ENCODE data around the gene TCF4.

The TCF4 gene

DNA sequence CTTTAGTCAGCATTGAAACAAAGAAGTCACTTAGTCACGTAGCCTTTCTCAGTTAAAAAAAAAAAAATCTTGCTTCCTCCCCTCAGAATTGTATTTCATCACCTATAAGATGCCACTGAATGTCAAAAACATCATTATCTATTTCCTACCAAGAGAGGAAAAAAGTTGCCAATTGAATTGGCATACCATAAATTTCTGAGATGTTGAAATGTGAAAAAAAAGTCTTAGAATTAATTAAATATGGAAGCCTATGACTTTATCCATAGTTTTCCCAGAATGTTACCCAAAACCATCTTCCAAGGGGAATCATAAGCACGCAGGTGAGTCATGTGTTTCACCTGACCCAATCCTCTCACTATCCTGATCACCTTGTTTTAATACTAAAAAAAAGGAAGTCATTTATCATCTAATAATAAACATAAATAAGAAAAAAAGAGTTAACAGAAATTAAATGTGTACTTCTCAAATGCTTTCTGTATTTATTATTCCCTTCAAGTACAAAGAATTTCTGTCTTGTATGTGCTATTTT, 205.7 kb downstream of the TCF4 start:
- TF ChIP-seq BACH2 (CRISPR knock-in tag; IDR thresholded peaks at IDR 0.05; ENCODE audit: borderline replicate concordance) (no peak), ZNF565 (CRISPR knock-in tag; conservative IDR thresholded peaks at IDR 0.05; ENCODE audit: low read depth) (no peak), TCF4 (CRISPR knock-in tag; IDR thresholded peaks at IDR 0.05; ENCODE audit: borderline replicate concordance) (no peak), ZNF70 (CRISPR knock-in tag; IDR thresholded peaks at IDR 0.05) (no peak), ZFP30 (CRISPR knock-in tag; IDR thresholded peaks at IDR 0.05) (no peak), CSDC2 (CRISPR knock-in tag; IDR thresholded peaks at IDR 0.05) (no peak), ZNF8 (CRISPR knock-in tag; IDR thresholded peaks at IDR 0.05) (peak; percentile 95)
- TF ChIP-seq, protein P1, sequence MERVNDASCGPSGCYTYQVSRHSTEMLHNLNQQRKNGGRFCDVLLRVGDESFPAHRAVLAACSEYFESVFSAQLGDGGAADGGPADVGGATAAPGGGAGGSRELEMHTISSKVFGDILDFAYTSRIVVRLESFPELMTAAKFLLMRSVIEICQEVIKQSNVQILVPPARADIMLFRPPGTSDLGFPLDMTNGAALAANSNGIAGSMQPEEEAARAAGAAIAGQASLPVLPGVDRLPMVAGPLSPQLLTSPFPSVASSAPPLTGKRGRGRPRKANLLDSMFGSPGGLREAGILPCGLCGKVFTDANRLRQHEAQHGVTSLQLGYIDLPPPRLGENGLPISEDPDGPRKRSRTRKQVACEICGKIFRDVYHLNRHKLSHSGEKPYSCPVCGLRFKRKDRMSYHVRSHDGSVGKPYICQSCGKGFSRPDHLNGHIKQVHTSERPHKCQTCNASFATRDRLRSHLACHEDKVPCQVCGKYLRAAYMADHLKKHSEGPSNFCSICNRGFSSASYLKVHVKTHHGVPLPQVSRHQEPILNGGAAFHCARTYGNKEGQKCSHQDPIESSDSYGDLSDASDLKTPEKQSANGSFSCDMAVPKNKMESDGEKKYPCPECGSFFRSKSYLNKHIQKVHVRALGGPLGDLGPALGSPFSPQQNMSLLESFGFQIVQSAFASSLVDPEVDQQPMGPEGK (CRISPR knock-in tag; IDR thresholded peaks at IDR 0.05; ENCODE audit: borderline replicate concordance): no peak
- TF ChIP-seq, protein P2, sequence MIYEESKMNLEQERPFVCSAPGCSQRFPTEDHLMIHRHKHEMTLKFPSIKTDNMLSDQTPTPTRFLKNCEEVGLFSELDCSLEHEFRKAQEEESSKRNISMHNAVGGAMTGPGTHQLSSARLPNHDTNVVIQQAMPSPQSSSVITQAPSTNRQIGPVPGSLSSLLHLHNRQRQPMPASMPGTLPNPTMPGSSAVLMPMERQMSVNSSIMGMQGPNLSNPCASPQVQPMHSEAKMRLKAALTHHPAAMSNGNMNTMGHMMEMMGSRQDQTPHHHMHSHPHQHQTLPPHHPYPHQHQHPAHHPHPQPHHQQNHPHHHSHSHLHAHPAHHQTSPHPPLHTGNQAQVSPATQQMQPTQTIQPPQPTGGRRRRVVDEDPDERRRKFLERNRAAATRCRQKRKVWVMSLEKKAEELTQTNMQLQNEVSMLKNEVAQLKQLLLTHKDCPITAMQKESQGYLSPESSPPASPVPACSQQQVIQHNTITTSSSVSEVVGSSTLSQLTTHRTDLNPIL (CRISPR knock-in tag; IDR thresholded peaks at IDR 0.05; ENCODE audit: low read depth): no peak
- ATAC-seq: no peak

DNA sequence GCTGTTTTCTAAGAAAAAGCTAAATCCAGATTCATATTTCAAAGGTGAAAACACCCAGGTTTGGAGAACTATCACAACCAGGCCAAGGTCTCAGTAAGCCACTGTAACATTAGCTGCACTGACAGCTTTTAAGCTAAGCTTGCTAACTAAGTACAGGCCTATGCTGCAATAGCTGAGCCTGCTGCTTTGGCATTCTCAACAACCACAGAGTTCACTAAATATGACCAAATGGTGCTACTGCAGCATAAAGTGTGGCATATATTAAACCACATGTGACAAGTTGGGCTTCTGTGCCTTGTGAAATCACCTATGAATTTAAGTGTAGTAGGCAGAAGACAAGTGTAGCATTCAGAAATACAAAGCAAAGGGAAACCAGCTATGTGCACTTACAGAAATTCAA, 206.7 kb downstream of the TCF4 start:
- ATAC-seq: no peak
- TF ChIP-seq CSDC2 (CRISPR knock-in tag; IDR thresholded peaks at IDR 0.05) (no peak), RARB (CRISPR knock-in tag; IDR thresholded peaks at IDR 0.05) (no peak), OSR1 (CRISPR knock-in tag; IDR thresholded peaks at IDR 0.05) (no peak), GLIS3 (CRISPR knock-in tag; IDR thresholded peaks at IDR 0.05) (no peak), ZFP30 (CRISPR knock-in tag; IDR thresholded peaks at IDR 0.05) (no peak)

DNA sequence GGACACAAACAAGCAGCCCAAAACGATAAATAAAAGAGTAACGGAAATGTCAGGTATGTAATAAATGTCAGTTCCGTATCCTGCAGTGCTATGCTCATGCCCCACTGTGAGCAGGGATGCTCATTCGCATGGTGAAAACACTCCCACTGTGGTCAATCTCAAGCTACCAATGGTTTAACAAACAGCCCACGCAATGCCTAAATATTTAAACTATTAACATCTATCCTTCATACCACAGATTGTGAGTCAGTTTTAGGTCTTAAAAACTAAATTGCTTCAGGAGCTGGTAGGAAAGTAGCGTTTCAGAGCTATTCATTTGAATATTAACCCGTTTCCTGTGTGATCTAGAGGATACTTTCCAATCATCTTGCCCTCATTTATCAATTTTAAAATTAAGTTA, 207.4 kb downstream of the TCF4 start:
- no peak for ATAC-seq
- TF ChIP-seq TOX (CRISPR knock-in tag; IDR thresholded peaks at IDR 0.05; ENCODE audit: borderline replicate concordance): no peak

DNA sequence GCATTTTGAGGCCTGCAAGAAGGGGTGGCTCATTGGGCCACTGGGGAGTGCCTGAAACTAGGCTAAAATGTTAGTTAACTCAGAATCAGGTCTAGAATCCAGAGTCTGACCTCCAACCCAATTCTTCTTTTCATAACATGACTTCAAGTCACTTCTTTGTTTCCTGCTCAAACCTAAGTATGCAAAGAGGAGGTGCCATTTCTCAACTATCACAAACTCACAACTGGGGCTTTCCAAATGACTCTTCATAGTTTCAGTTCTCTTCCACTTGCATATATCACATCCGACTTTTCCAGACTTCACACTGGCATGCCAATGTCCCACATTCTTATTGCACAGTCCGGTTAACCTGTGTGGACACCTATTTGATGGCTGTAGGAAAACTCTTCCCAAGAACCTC, 211.6 kb downstream of the TCF4 start:
- TF ChIP-seq ZFP3 (CRISPR knock-in tag; IDR thresholded peaks at IDR 0.05) (no peak), PPARA (CRISPR knock-in tag; IDR thresholded peaks at IDR 0.05; ENCODE audit: borderline replicate concordance) (no peak), ZNF565 (CRISPR knock-in tag; conservative IDR thresholded peaks at IDR 0.05; ENCODE audit: low read depth) (no peak), ARNTL (CRISPR knock-in tag; IDR thresholded peaks at IDR 0.05; ENCODE audit: borderline replicate concordance, low read depth) (no peak), ISL1 (CRISPR knock-in tag; IDR thresholded peaks at IDR 0.05) (no peak), GLIS3 (CRISPR knock-in tag; IDR thresholded peaks at IDR 0.05) (no peak), TOX (CRISPR knock-in tag; IDR thresholded peaks at IDR 0.05; ENCODE audit: borderline replicate concordance) (no peak), ZNF70 (CRISPR knock-in tag; IDR thresholded peaks at IDR 0.05) (no peak), BACH2 (CRISPR knock-in tag; IDR thresholded peaks at IDR 0.05; ENCODE audit: borderline replicate concordance) (no peak), ZFP30 (CRISPR knock-in tag; IDR thresholded peaks at IDR 0.05) (no peak), OSR1 (CRISPR knock-in tag; IDR thresholded peaks at IDR 0.05) (no peak), ZC3H10 (CRISPR knock-in tag; IDR thresholded peaks at IDR 0.05) (no peak), RARB (CRISPR knock-in tag; IDR thresholded peaks at IDR 0.05) (no peak)
- TF ChIP-seq, protein P3, sequence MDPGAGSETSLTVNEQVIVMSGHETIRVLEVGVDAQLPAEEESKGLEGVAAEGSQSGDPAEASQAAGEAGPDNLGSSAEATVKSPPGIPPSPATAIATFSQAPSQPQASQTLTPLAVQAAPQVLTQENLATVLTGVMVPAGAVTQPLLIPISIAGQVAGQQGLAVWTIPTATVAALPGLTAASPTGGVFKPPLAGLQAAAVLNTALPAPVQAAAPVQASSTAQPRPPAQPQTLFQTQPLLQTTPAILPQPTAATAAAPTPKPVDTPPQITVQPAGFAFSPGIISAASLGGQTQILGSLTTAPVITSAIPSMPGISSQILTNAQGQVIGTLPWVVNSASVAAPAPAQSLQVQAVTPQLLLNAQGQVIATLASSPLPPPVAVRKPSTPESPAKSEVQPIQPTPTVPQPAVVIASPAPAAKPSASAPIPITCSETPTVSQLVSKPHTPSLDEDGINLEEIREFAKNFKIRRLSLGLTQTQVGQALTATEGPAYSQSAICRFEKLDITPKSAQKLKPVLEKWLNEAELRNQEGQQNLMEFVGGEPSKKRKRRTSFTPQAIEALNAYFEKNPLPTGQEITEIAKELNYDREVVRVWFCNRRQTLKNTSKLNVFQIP (CRISPR knock-in tag; IDR thresholded peaks at IDR 0.05; ENCODE audit: borderline replicate concordance, low read depth): no peak
- TF ChIP-seq, protein P4, sequence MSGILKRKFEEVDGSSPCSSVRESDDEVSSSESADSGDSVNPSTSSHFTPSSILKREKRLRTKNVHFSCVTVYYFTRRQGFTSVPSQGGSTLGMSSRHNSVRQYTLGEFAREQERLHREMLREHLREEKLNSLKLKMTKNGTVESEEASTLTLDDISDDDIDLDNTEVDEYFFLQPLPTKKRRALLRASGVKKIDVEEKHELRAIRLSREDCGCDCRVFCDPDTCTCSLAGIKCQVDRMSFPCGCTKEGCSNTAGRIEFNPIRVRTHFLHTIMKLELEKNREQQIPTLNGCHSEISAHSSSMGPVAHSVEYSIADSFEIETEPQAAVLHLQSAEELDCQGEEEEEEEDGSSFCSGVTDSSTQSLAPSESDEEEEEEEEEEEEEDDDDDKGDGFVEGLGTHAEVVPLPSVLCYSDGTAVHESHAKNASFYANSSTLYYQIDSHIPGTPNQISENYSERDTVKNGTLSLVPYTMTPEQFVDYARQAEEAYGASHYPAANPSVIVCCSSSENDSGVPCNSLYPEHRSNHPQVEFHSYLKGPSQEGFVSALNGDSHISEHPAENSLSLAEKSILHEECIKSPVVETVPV (CRISPR knock-in tag; IDR thresholded peaks at IDR 0.05): no peak
- TF ChIP-seq, protein P5, sequence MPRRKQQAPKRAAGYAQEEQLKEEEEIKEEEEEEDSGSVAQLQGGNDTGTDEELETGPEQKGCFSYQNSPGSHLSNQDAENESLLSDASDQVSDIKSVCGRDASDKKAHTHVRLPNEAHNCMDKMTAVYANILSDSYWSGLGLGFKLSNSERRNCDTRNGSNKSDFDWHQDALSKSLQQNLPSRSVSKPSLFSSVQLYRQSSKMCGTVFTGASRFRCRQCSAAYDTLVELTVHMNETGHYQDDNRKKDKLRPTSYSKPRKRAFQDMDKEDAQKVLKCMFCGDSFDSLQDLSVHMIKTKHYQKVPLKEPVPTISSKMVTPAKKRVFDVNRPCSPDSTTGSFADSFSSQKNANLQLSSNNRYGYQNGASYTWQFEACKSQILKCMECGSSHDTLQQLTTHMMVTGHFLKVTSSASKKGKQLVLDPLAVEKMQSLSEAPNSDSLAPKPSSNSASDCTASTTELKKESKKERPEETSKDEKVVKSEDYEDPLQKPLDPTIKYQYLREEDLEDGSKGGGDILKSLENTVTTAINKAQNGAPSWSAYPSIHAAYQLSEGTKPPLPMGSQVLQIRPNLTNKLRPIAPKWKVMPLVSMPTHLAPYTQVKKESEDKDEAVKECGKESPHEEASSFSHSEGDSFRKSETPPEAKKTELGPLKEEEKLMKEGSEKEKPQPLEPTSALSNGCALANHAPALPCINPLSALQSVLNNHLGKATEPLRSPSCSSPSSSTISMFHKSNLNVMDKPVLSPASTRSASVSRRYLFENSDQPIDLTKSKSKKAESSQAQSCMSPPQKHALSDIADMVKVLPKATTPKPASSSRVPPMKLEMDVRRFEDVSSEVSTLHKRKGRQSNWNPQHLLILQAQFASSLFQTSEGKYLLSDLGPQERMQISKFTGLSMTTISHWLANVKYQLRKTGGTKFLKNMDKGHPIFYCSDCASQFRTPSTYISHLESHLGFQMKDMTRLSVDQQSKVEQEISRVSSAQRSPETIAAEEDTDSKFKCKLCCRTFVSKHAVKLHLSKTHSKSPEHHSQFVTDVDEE (CRISPR knock-in tag; IDR thresholded peaks at IDR 0.05): no peak
- TF ChIP-seq, protein P1 (CRISPR knock-in tag; IDR thresholded peaks at IDR 0.05; ENCODE audit: borderline replicate concordance): no peak
- ATAC-seq: no peak

All from SK-N-SH treated with all-trans-retinoic acid at 6 μM for 48 hours (cell line).